ENCODE measurements around the gene ACR. TPM values are rescaled to one million over a fixed set of nuclear protein-coding genes. Genes with fewer than 3 reads are reported as not detected.

Gene ACR
- total and polyA plus RNA-seq, 2 of the 13 experiments (the other 11 are each of a cell fraction or from before 2014, with no cell fraction given), result 0.15 TPM; not detected in 1

- ChIA-PET CTCF (ENCODE audit: low intra/inter-chr PET ratio, low total read pairs) (no interaction called here), POLR2A (no interaction called here)
- DNase-seq (ENCODE audit: low spot score) (no peak), FAIRE-seq (no peak), ATAC-seq (no peak)
- WGBS (ENCODE audit: low lambda C conversion rate), result 96% methylated on average over 4 of the region's 7 CpGs
- Histone ChIP-seq H3K36me3 (replicated peaks in 1 of 2; ENCODE audit: control insufficient read depth in 1 of 2, insufficient read depth in 2 of 2, low read length in 2 of 2) (peaks cover 19 to 38% of the 10 kb centered on the region in 2 experiments), H3K4me3 (replicated peaks in 1 of 3; ENCODE audit: insufficient read depth in 1 of 3, low read depth in 2 of 3, low read length in 3 of 3) (no peak overlapping the region), H3K27ac (ENCODE audit: extremely low read length, insufficient read depth, low read length) (no peak overlapping the region), H3K4me2 (ENCODE audit: low read depth, low read length) (no peak overlapping the region), H3K4me1 (ENCODE audit: insufficient read depth, low read length) (peaks cover 10% of the 10 kb centered on the region; the same call in 1 of the 2 replicates), H3K79me2 (ENCODE audit: insufficient read depth, low read length) (no peaks in the 10 kb centered on the region), H3K9ac (ENCODE audit: insufficient read depth, low read depth, low read length) (no peak overlapping the region), H3K9me3 (ENCODE audit: low read length) (no peaks in the 10 kb centered on the region), H3K27me3 (ENCODE audit: control insufficient read depth in 1 of 2, insufficient read depth in 2 of 2, low read length in 2 of 2) (no peaks in the 10 kb centered on the region), H4K20me1 (ENCODE audit: insufficient read depth, low read length) (no peaks in the 10 kb centered on the region; the same call in 1 of the 2 replicates), H2AFZ (ENCODE audit: low read length) (no peak overlapping the region)
- intact Hi-C loops (cut with micrococcal nuclease; ENCODE audit: unreplicated experiment), result no loop called here
- in situ Hi-C loops (cut with HindIII; ENCODE audit: extremely low pct_ligation_motif_present, low pct_unique_long_range_greater_than_20kb), result no loop called here
- no TSS peak for BruUV-seq (replicated peaks)
- TF ChIP-seq WIZ (CRISPR knock-in tag; IDR thresholded peaks at IDR 0.05), result no peak
- TF ChIP-seq, protein P1, sequence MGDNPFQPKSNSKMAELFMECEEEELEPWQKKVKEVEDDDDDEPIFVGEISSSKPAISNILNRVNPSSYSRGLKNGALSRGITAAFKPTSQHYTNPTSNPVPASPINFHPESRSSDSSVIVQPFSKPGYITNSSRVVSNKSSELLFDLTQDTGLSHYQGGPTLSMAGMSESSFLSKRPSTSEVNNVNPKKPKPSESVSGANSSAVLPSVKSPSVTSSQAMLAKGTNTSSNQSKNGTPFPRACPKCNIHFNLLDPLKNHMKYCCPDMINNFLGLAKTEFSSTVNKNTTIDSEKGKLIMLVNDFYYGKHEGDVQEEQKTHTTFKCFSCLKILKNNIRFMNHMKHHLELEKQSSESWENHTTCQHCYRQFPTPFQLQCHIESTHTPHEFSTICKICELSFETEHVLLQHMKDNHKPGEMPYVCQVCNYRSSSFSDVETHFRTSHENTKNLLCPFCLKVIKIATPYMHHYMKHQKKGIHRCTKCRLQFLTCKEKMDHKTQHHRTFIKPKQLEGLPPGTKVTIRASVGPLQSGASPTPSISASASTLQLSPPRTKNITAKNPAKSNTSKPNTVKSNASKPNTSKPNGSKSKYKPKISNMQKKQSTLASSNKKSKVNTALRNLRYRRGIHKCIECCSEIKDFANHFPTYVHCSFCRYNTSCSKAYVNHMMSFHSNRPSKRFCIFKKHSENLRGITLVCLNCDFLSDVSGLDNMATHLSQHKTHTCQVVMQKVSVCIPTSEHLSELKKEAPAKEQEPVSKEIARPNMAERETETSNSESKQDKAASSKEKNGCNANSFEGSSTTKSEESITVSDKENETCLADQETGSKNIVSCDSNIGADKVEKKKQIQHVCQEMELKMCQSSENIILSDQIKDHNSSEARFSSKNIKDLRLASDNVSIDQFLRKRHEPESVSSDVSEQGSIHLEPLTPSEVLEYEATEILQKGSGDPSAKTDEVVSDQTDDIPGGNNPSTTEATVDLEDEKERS (CRISPR knock-in tag; IDR thresholded peaks at IDR 0.05), result no peak
- no peak for TF ChIP-seq RNF219 (CRISPR knock-in tag; IDR thresholded peaks at IDR 0.05)
- TF ChIP-seq ZSCAN25 (CRISPR knock-in tag; IDR thresholded peaks at IDR 0.05), result no peak
- no peak for TF ChIP-seq ZNF574 (CRISPR knock-in tag; IDR thresholded peaks at IDR 0.05)
- no peak for TF ChIP-seq ZNF142 (CRISPR knock-in tag; IDR thresholded peaks at IDR 0.05)
- no peak for TF ChIP-seq HINFP (CRISPR knock-in tag; IDR thresholded peaks at IDR 0.05; ENCODE audit: low read depth)
- TF ChIP-seq SOX5 (CRISPR knock-in tag; IDR thresholded peaks at IDR 0.05; ENCODE audit: borderline replicate concordance), result no peak
Measured at GRCh38 chr22:50723991-50724390, 14.0 kb upstream of the ACR start.

Measured in HepG2 (cell line).